Hematopoietic multipotent progenitor cell treated with erythropoietin and hydrocortisone succinate and interleukin-3 and kit ligand, for 8 days (in vitro differentiated cells): Measurements from ENCODE around the gene ATP8B1.
"Not testable (repeated sequence)": the region's sequence is repeated elsewhere in the genome, so short reads cannot be mapped to it uniquely, and the experiment has no call there.

ENCODE experiments used
- DNase-seq: peaks from one replicate; pipeline ENCODE4 v3.0.0-alpha.2; 2015

ATP8B1 gene

GRCh38 chr18:57762686-57763085 lies 40.4 kb downstream of the ATP8B1 start:
- DNase-seq, result no peak

GRCh38 chr18:57759650-57760049 lies 43.5 kb downstream of the ATP8B1 start:
- DNase-seq, result no peak

DNA sequence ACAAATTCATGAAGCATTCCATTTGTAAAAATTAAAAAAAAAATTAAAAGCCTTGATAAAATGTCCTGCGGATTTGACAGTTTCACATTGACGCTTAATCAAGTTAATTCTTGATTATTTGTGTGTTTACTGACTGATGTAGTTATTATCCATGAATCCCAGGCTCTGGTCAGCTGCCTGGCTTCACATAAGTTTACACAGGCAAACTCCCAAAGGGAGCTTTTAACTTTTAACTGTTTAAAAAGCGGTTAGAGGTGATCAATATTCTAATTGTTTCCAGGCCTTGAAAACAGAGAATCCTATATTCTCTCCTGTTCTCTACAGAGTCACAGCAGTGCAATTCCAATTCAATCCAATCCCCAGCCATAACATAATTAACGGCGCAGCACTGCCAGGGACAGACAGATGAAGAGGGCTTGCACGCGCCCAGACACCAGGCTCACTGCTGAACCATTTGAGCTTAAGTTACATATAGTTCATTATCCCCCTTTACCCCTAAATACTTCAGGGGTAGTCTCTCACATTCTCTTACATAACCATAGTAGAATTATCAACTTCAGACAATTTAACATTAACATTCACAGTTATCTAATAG lies 47.5 kb downstream of the ATP8B1 start:
- DNase-seq, result no peak

DNA sequence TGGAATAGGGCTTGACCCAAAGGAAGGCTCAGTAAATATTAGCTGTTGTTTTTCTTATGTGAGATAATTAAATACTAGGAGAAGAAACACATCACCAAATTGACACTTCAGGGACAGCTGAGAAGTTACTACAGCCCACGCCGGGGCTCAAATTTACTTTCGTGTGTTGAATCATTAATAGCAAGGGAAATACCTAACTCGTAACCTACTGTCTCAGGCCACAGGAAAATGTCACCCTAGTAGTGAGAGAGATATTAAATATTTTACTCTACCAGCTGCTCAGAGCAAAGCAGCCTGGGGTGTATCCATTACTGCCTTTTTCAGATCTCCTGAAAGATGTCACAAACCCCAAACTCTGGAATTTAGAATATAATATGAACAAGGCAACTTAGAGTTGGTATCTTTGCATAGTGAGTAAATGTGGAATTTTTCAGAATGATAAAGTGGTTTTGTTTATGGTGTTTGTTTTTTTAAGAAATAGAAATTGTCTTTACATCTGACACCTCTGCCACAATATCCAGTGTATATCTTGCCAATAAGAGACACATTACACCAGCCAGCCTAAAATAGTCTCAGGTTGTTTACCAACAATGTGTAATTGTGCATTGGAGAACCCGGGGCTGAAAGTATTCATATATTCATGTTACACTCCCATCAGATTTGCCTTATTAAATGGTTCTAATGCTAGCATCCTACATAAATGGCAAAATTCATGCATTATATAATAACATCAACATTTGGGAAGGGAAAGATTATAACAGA lies 48.4 kb downstream of the ATP8B1 start:
- no peak for DNase-seq

GRCh38 chr18:57753063-57753462 lies 50.1 kb downstream of the ATP8B1 start:
- no peak for DNase-seq

DNA sequence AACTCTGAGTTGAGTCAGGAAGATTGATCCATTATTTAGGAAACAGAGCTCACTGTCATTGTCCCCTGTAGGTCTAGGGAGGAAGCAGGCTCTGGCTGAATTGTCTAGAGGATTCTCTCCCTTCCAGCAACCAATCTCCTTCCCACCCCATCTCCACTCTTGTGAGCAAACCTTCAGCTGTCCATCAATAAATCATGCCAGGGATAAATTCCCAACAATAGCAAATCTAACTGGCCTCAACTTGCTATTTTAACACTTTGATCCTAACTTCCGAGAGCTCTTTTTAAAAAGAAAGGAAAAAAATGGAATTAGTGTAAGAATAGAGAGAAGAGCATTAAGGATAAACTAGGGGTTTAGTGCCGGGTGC lies 53.5 kb downstream of the ATP8B1 start:
- no peak for DNase-seq

- no peak for DNase-seq
These were observed 54.1 kb downstream of the ATP8B1 start for GRCh38 chr18:57748770-57749603.

- no peak for DNase-seq
These were observed 55.1 kb downstream of the ATP8B1 start for GRCh38 chr18:57747809-57748680.

GRCh38 chr18:57744211-57744694 lies 58.9 kb downstream of the ATP8B1 start:
- no peak for DNase-seq

DNA sequence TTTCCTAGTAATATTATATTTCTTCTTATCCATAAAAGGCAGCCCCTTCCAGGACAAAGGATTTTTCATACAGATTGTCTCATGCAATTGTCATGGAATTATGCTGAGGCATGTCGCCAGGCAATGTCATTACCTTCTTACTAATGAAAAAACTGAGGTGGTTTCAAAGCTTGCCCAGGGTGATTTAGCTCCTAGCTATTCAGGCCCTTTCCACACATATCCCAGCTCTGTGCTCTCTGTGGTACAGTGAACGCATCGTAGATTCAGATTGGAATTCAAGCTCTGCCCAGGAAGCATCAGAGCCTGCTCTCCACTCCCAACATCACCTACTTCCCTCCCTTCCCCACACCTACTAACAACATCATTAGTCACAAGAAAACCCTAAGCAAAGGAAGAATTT lies 60.1 kb downstream of the ATP8B1 start:
- no peak for DNase-seq

DNA sequence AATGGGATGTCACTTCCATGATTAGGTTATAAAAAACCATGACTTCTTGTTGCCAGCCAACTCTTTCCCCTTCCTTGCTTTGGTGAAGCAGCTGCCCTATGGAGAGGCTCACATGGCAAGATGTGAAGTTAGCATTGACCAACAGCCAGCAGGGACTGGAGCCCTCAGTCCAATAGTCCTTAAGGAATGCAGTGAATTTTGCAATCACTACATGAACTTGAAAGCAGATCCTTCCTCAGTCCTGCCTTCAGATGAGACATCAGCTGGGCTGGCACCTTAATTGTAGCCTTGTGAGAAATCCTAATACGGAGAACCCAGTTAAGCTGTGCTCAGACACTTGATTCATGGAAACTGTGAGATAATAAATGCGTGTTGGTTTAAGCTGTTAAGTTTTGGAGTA lies 61.8 kb downstream of the ATP8B1 start:
- no peak for DNase-seq

- DNase-seq, result no peak
These were observed 65.0 kb downstream of the ATP8B1 start for GRCh38 chr18:57738078-57738477.

DNA sequence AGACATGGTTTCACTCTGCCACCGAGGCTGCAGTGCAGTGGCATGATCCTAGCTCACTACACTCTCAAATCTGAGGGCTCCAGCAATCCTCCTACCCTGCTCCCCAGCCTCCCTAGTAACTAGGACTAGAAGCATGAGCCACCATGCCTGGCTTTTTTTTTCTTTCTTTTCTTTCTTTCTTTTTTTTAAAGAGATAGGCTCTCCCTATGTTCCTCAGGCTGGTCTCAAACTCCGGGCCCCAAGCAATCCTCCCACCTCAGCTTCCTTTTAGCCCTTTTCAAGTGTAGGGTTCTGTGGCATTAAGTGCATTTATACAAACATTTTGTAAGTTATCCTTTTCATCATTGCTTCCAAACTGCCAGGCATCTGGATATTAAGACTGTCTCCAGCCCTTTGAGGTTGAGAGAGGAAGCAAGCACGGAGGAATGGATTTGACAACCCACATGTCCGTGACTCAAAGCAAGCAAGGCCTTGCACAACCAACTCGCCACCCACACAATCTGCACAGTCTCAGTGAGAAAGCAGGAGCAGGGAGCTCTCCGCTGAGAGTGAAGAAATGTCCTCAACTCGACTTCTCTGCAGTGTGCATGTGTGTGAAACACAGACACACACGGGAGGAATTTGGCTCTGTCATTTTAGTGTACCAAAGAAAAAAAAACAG lies 65.6 kb downstream of the ATP8B1 start:
- DNase-seq, result no peak

- DNase-seq, result not testable (repeated sequence)
These were observed 68.1 kb downstream of the ATP8B1 start for GRCh38 chr18:57735042-57735441.

DNA sequence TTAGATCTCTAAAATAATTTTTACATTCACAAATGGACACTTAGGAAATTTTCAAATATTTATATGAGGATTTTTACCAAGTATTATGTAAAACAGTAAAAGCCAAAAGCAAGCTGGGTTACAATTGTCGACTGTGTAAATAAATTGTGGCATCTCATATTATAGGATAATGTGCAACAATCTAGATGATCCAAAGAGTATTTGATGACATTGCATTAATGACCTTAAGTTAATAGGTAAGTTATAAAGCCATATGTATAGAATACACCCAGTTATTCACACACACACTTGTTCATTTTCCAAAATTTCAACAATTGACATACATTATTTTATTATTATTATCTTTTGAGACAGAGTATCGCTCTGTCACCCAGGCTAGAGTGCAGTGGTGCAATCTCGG lies 69.3 kb downstream of the ATP8B1 start:
- DNase-seq, result no peak

DNA sequence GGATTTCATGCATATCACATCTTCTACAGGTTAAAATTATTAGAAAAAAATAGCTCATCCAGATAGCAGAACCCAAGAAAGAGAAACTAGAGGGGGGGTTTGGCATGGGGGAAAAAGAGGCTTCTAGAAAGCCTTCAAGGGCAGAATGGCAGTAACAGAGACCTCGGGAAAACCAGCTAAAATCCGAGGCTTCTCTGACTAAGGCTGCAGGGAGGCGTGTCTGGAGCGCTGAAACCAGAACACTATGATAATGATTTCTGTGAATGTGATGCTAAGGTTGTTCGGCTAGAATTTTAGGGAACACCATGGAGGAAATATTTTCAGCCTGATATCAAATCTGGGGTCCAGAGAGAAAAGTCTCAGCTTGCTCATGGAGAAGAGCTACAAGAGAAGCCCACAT lies 73.0 kb downstream of the ATP8B1 start:
- no peak for DNase-seq

- no peak for DNase-seq
These were observed 74.1 kb downstream of the ATP8B1 start for GRCh38 chr18:57728941-57729511.

DNA sequence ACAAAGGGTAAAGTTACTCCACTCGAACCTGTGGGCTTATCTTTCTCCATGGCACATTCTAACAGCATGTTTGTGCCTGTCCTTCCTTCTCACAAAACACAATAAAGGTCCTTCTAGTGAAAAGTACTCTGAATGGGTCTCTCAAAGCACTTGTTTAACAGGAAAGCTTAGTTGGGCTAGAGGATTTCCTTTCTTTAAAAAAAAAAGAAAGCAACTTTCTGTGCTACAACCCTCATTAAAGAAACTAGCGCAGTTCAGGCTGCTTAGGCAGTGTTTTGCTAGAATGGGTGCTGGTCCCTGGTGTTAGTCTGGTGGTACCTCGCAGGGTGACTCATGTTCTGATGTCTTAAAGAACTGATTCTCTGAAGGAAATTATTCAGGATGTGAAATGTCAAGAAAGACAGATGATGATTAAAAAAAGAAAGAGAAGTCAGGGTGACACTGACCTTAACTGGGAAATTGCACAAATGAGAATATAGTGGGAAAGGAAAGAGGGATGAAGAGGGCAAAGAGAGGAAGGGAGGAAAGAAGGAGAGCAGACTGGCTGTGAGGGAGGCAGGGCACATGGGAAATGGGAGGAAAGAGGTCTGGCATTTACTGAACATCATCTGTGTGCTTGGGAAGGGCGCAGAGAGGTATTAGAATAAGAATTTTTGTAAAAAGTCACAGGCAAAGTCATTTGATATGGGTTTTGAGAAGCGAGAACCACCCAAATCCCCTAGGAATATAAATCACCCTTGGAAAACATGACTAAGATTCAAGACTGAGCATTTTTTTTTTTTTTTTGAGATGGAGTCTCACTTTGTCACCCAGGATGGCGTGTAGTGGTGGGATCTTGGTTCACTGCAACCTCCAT lies 74.9 kb downstream of the ATP8B1 start:
- no peak for DNase-seq

DNA sequence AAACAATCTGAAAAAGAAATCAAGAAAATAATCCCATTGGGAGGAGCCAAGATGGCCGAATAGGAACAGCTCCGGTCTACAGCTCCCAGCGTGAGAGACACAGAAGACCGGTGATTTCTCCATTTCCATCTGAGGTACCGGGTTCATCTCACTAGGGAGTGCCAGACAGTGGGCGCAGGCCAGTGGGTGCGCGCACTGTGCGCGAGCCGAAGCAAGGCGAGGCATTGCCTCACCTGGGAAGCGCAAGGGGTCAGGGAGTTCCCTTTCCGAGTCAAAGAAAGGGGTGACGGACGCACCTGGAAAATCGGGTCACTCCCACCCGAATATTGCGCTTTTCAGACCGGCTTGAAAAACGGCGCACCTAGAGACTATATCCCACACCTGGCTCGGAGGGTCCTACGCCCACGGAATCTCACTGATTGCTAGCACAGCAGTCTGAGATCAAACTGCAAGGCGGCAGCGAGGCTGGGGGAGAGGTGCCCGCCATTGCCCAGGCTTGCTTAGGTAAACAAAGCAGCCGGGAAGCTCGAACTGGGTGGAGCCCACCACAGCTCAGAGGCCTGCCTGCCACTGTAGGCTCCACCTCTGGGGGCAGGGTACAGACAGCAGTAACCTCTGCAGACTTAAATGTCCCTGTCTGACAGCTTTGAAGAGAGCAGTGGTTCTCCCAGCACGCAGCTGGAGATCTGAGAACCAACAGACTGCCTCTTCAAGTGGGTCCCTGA lies 83.7 kb downstream of the ATP8B1 start:
- not testable (repeated sequence) for DNase-seq

- DNase-seq, result no peak
These were observed 86.6 kb downstream of the ATP8B1 start for GRCh38 chr18:57716549-57716948.
